Measurements from ENCODE around the gene ZRANB2. TPM values are rescaled to one million over a fixed set of nuclear protein-coding genes. Genes with fewer than 3 reads are reported as not detected.

ZRANB2 gene
- total and polyA plus RNA-seq, 7 donors: 18.5 to 119 (median 63.4) TPM

- Histone ChIP-seq H3K27me3 (no peaks in the 10 kb centered on the region), H3K4me1 (no peaks in the 10 kb centered on the region), H3K9me3 (no peaks in the 10 kb centered on the region), H3K36me3 (no peaks in the 10 kb centered on the region), H3K27ac (no peak overlapping the region), H3K4me3 (no peak overlapping the region)
- DNase-seq: no peak
- intact Hi-C loops (cut with DNase I): no loop called here
- 87 to 89% methylated on average over 8 of the region's 8 CpGs for WGBS, 2 donors
- no peak for TF ChIP-seq POLR2A (IDR thresholded peaks at IDR 0.05)
- TF ChIP-seq CTCF (IDR thresholded peaks at IDR 0.05): no peak
- TF ChIP-seq POLR2AphosphoS5 (IDR thresholded peaks at IDR 0.05): no peak
- no peak for TF ChIP-seq EP300 (IDR thresholded peaks at IDR 0.05)
These were observed 26.0 kb upstream of the ZRANB2 start for GRCh38 chr1:71106658-71107322.

GRCh38 chr1:71104417-71104816, 23.6 kb upstream of the ZRANB2 start:
- TF ChIP-seq POLR2A (IDR thresholded peaks at IDR 0.05) (no peak), EP300 (IDR thresholded peaks at IDR 0.05) (no peak)
- Histone ChIP-seq H3K9me3 (no peaks in the 10 kb centered on the region), H3K4me1 (no peaks in the 10 kb centered on the region), H3K36me3 (no peaks in the 10 kb centered on the region), H3K4me3 (no peak overlapping the region), H3K27ac (no peak overlapping the region), H3K27me3 (no peaks in the 10 kb centered on the region)
- no peak for DNase-seq
- WGBS, 2 donors: 97% methylated on average over 4 of the region's 4 CpGs
- intact Hi-C loops (cut with DNase I): no loop called here

GRCh38 chr1:71101839-71102376, 21.1 kb upstream of the ZRANB2 start:
- Histone ChIP-seq H3K27me3 (no peaks in the 10 kb centered on the region), H3K27ac (no peak overlapping the region), H3K4me3 (no peak overlapping the region), H3K36me3 (no peaks in the 10 kb centered on the region), H3K4me1 (no peaks in the 10 kb centered on the region), H3K9me3 (no peaks in the 10 kb centered on the region)
- TF ChIP-seq EP300 (IDR thresholded peaks at IDR 0.05) (no peak), POLR2AphosphoS5 (IDR thresholded peaks at IDR 0.05) (no peak), POLR2A (IDR thresholded peaks at IDR 0.05) (no peak), CTCF (IDR thresholded peaks at IDR 0.05) (no peak)
- intact Hi-C loops (cut with DNase I): no loop called here
- DNase-seq: no peak
- WGBS, 2 donors: 97 to 99% methylated on average over 1 of the region's 1 CpG

GRCh38 chr1:71097428-71097827, 16.6 kb upstream of the ZRANB2 start:
- WGBS, 2 donors: 28 to 71% methylated on average over 1 of the region's 1 CpG
- Histone ChIP-seq H3K27ac (no peak overlapping the region), H3K4me3 (no peak overlapping the region), H3K36me3 (no peaks in the 10 kb centered on the region), H3K9me3 (no peaks in the 10 kb centered on the region), H3K27me3 (no peaks in the 10 kb centered on the region), H3K4me1 (no peaks in the 10 kb centered on the region)
- intact Hi-C loops (cut with DNase I): no loop called here
- DNase-seq: no peak
- no peak for TF ChIP-seq POLR2A (IDR thresholded peaks at IDR 0.05)

- H3K36me3 ChIP-seq: no peaks in the 10 kb centered on the region
- no peak for TF ChIP-seq POLR2A (IDR thresholded peaks at IDR 0.05)
- no peak for TF ChIP-seq EP300 (IDR thresholded peaks at IDR 0.05)
- no peak for TF ChIP-seq POLR2AphosphoS5 (IDR thresholded peaks at IDR 0.05)
- no peak for TF ChIP-seq CTCF (IDR thresholded peaks at IDR 0.05)
- peaks cover 0 to 8% (median 7%) of the 10 kb centered on the region in 4 donors for H3K4me1 ChIP-seq
- H3K27ac ChIP-seq: no peak overlapping the region
- no peak for DNase-seq
- no peak overlapping the region for H3K4me3 ChIP-seq
- no peaks in the 10 kb centered on the region for H3K27me3 ChIP-seq
- intact Hi-C loops (cut with DNase I): no loop called here
- H3K9me3 ChIP-seq: no peaks in the 10 kb centered on the region
- WGBS, 2 donors: 93 to 95% methylated on average over 2 of the region's 2 CpGs
These were observed 14.1 kb upstream of the ZRANB2 start for GRCh38 chr1:71094913-71095312.

- no peaks in the 10 kb centered on the region for H3K9me3 ChIP-seq
- H3K27me3 ChIP-seq: no peaks in the 10 kb centered on the region
- no peak for DNase-seq
- no peaks in the 10 kb centered on the region for H3K36me3 ChIP-seq
- TF ChIP-seq EP300 (IDR thresholded peaks at IDR 0.05): no peak
- peak in 2 of 4 experiments; percentile 5 to 43 for TF ChIP-seq CTCF (IDR thresholded peaks at IDR 0.05)
- WGBS, 2 donors: 30 to 83% methylated on average over 1 of the region's 1 CpG
- intact Hi-C loops (cut with DNase I): no loop called here
- H3K27ac ChIP-seq: no peak overlapping the region
- no peak overlapping the region for H3K4me3 ChIP-seq
- peaks cover 0 to 14% (median 10%) of the 10 kb centered on the region in 4 donors for H3K4me1 ChIP-seq
These were observed 13.1 kb upstream of the ZRANB2 start for GRCh38 chr1:71093938-71094337.

All from sigmoid colon (tissue), 7 donors.